GM18867 (cell line): ENCODE results near the gene GRIK1.

Experiments used
- ATAC-seq: cut with Tn5 transposase; IDR thresholded peaks from one replicate; pipeline ENCODE4 v1.9.1; 2021; ENCODE audit warnings: mild to moderate bottlenecking, moderate library complexity; ENCODE audit not compliant: unreplicated experiment

GRIK1 gene

GRCh38 chr21:29721221-29721620 lies 218.6 kb downstream of the GRIK1 start:
- ATAC-seq = no peak

- ATAC-seq = no peak
Observed at GRCh38 chr21:29719521-29719920, 220.3 kb downstream of the GRIK1 start.

- ATAC-seq = no peak
Observed at GRCh38 chr21:29718081-29718815, 221.5 kb downstream of the GRIK1 start.

- ATAC-seq = no peak
Observed at GRCh38 chr21:29717659-29718058, 222.1 kb downstream of the GRIK1 start.

- no peak for ATAC-seq
Observed at GRCh38 chr21:29716753-29717152, 223.0 kb downstream of the GRIK1 start.

GRCh38 chr21:29715089-29715488 lies 224.7 kb downstream of the GRIK1 start:
- ATAC-seq = no peak

GRCh38 chr21:29712818-29713217 lies 227.0 kb downstream of the GRIK1 start:
- ATAC-seq = no peak

GRCh38 chr21:29711236-29711635 lies 228.6 kb downstream of the GRIK1 start:
- no peak for ATAC-seq

- ATAC-seq = no peak
Observed at GRCh38 chr21:29710498-29710897, 229.3 kb downstream of the GRIK1 start.

- no peak for ATAC-seq
Observed at GRCh38 chr21:29708401-29708800, 231.4 kb downstream of the GRIK1 start.

- ATAC-seq = no peak
Observed at GRCh38 chr21:29704719-29705118, 235.1 kb downstream of the GRIK1 start.

GRCh38 chr21:29701676-29702075 lies 238.1 kb downstream of the GRIK1 start:
- no peak for ATAC-seq

GRCh38 chr21:29697555-29698193 lies 242.1 kb downstream of the GRIK1 start:
- peak; percentile 62 for ATAC-seq

GRCh38 chr21:29696937-29697336 lies 242.9 kb downstream of the GRIK1 start:
- no peak for ATAC-seq

- no peak for ATAC-seq
Observed at GRCh38 chr21:29691616-29692491, 247.9 kb downstream of the GRIK1 start.

- no peak for ATAC-seq
Observed at GRCh38 chr21:29689753-29690152, 250.0 kb downstream of the GRIK1 start.

- no peak for ATAC-seq
Observed at GRCh38 chr21:29684106-29684505, 255.7 kb downstream of the GRIK1 start.

GRCh38 chr21:29682800-29683199 lies 257.0 kb downstream of the GRIK1 start:
- ATAC-seq = no peak

GRCh38 chr21:29680273-29680672 lies 259.5 kb downstream of the GRIK1 start:
- ATAC-seq = no peak

GRCh38 chr21:29678626-29679025 lies 261.2 kb downstream of the GRIK1 start:
- ATAC-seq = no peak

- no peak for ATAC-seq
Observed at GRCh38 chr21:29677326-29677725, 262.5 kb downstream of the GRIK1 start.

- no peak for ATAC-seq
Observed at GRCh38 chr21:29676395-29676794, 263.4 kb downstream of the GRIK1 start.
